ENCODE data around the gene ZFYVE27. TPM values are rescaled to one million over a fixed set of nuclear protein-coding genes. Genes with fewer than 3 reads are reported as not detected.

The ZFYVE27 gene
- total RNA-seq, 2 experiments from 2014 or later, result 20.2 to 22.6 TPM

GRCh38 chr10:97731346-97732051 lies 5.4 kb upstream of the ZFYVE27 start:
- H3K36me3 Mint-ChIP-seq (ENCODE audit: low read depth), result no peaks in the 10 kb centered on the region
- CTCF ChIA-PET, result interaction anchor here (0.5 to 17.4 kb wide), 12 partner anchors 11 to 1609 kb away, joined by 3 to 384 read pairs (median 4); partner anchors contain the start of genes AVPI1 and MARVELD1
- intact Hi-C loops (cut with DNase I, micrococcal nuclease), result loop anchor here (1.0 kb wide), 4 partner anchors 22 to 159 kb away; partner anchors contain the start of gene ANKRD2 (in 1 of the 2)
- no peak overlapping the region for H3K27ac Mint-ChIP-seq
- ATAC-seq (peak; percentile 55), DNase-seq (peak; percentile 72)
- H3K4me3 Mint-ChIP-seq, result no peak overlapping the region
- POLR2A ChIA-PET, result interaction anchor here (0.6 kb wide), 1 partner anchor 32 kb away, joined by 3 read pairs; no protein-coding TSS in a partner anchor
- H3K27me3 Mint-ChIP-seq, result peaks cover 4% of the 10 kb centered on the region
- peaks cover 10% of the 10 kb centered on the region for H3K4me1 Mint-ChIP-seq
- H3K9me3 Mint-ChIP-seq (ENCODE audit: low read depth), result no peaks in the 10 kb centered on the region

GRCh38 chr10:97732052-97732359 lies 4.9 kb upstream of the ZFYVE27 start:
- ChIA-PET POLR2A (interaction anchor here (0.6 kb wide), 1 partner anchor 33 kb away, joined by 3 read pairs; no protein-coding TSS in a partner anchor), CTCF (interaction anchor here (0.6 to 17.4 kb wide), 10 partner anchors 12 to 243 kb away, joined by 3 to 384 read pairs (median 5); partner anchors contain the start of genes AVPI1 and MARVELD1)
- Mint-ChIP-seq H3K27me3 (peaks cover 4% of the 10 kb centered on the region), H3K9me3 (ENCODE audit: low read depth) (no peaks in the 10 kb centered on the region), H3K4me1 (peaks cover 11% of the 10 kb centered on the region), H3K27ac (no peak overlapping the region), H3K4me3 (no peak overlapping the region), H3K36me3 (ENCODE audit: low read depth) (no peaks in the 10 kb centered on the region)
- no peak for DNase-seq
- intact Hi-C loops (cut with DNase I, micrococcal nuclease), result no loop called here
- ATAC-seq, result no peak

DNA sequence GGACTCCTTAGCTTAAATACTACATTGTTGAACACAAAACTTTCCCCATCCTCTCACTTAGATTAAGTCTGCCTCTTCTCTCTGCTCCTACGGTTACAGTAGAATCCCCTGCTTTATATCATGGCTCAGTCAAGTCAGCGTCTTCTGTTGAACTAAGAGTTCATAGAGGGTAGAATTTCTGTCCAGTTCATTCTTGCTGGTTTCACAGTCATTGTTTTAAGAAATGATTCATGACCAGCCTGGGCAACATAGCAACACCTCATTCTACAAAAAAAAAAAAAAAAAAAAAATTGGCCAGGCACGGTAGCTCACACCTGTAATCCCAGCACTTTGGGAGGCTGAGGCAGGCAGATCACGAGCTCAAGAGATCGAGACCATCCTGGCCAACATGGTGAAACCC lies 3.7 kb upstream of the ZFYVE27 start:
- Mint-ChIP-seq H3K9me3 (ENCODE audit: low read depth) (no peaks in the 10 kb centered on the region), H3K27ac (no peak overlapping the region), H3K36me3 (ENCODE audit: low read depth) (peaks cover 5% of the 10 kb centered on the region), H3K4me3 (no peak overlapping the region), H3K4me1 (peaks cover 17% of the 10 kb centered on the region), H3K27me3 (peaks cover 2% of the 10 kb centered on the region)
- no peak for DNase-seq
- intact Hi-C loops (cut with DNase I, micrococcal nuclease), result no loop called here
- ChIA-PET POLR2A (no interaction called here), CTCF (interaction anchor here (0.8 to 17.4 kb wide), 9 partner anchors 16 to 244 kb away, joined by 3 to 384 read pairs (median 6); partner anchors contain the start of genes AVPI1 and MARVELD1)
- no peak for ATAC-seq

GRCh38 chr10:97734021-97734420 lies 2.9 kb upstream of the ZFYVE27 start:
- ChIA-PET POLR2A (interaction anchor here (0.6 kb wide), 1 partner anchor 24 kb away, joined by 5 read pairs; no protein-coding TSS in a partner anchor), CTCF (interaction anchor here (0.6 to 17.4 kb wide), 7 partner anchors 16 to 243 kb away, joined by 3 to 384 read pairs (median 6); partner anchors contain the start of genes AVPI1 and MARVELD1)
- intact Hi-C loops (cut with DNase I, micrococcal nuclease), result no loop called here
- Mint-ChIP-seq H3K27ac (no peak overlapping the region), H3K27me3 (peaks cover 2% of the 10 kb centered on the region), H3K9me3 (ENCODE audit: low read depth) (no peaks in the 10 kb centered on the region), H3K4me1 (peaks cover 23% of the 10 kb centered on the region), H3K36me3 (ENCODE audit: low read depth) (peaks cover 8% of the 10 kb centered on the region), H3K4me3 (no peak overlapping the region)
- no peak for ATAC-seq
- DNase-seq, result no peak

GRCh38 chr10:97736403-97736901 lies 476 bp upstream of the ZFYVE27 start:
- H3K36me3 Mint-ChIP-seq (ENCODE audit: low read depth), result peaks cover 27% of the 10 kb centered on the region
- H3K4me3 Mint-ChIP-seq, result peak overlapping the region; percentile 88
- CTCF ChIA-PET, result interaction anchor here (0.6 to 17.4 kb wide), 14 partner anchors 9 to 857 kb away, joined by 3 to 384 read pairs (median 4); partner anchors contain the start of genes AVPI1 and MARVELD1
- DNase-seq (no peak), ATAC-seq (peak; percentile 23)
- peaks cover 43% of the 10 kb centered on the region for H3K4me1 Mint-ChIP-seq
- peak overlapping the region; percentile 93 for H3K27ac Mint-ChIP-seq
- POLR2A ChIA-PET, result interaction anchor here (1.2 to 1.5 kb wide), 2 partner anchors 22 to 49 kb away, joined by 6 to 8 read pairs; partner anchors contain the start of genes AVPI1 and MARVELD1
- H3K9me3 Mint-ChIP-seq (ENCODE audit: low read depth), result no peaks in the 10 kb centered on the region
- intact Hi-C loops (cut with DNase I, micrococcal nuclease), result loop anchor here in 1 of 2 experiments (2.0 to 5.0 kb wide), 5 partner anchors 96 to 904 kb away; partner anchors contain the start of genes FRAT2, LCOR, PI4K2A and RRP12
- no peaks in the 10 kb centered on the region for H3K27me3 Mint-ChIP-seq

- H3K27ac Mint-ChIP-seq, result peak overlapping the region; percentile 68
- H3K4me3 Mint-ChIP-seq, result peak overlapping the region; percentile 88
- H3K4me1 Mint-ChIP-seq, result peaks cover 47% of the 10 kb centered on the region
- ATAC-seq (peak; percentile 27), DNase-seq (no peak)
- intact Hi-C loops (cut with DNase I, micrococcal nuclease), result loop anchor here (1.0 to 5.0 kb wide), 11 partner anchors 24 to 906 kb away; partner anchors contain the start of genes AVPI1 (in 2 of the 2), FRAT2 (in 1 of the 2), LCOR (in 1 of the 2) and MMS19 (in 1 of the 2)
- peaks cover 31% of the 10 kb centered on the region for H3K36me3 Mint-ChIP-seq (ENCODE audit: low read depth)
- ChIA-PET CTCF (no interaction called here), POLR2A (no interaction called here)
- no peaks in the 10 kb centered on the region for H3K9me3 Mint-ChIP-seq (ENCODE audit: low read depth)
- no peaks in the 10 kb centered on the region for H3K27me3 Mint-ChIP-seq
Measured at GRCh38 chr10:97737770-97738265, 890 bp downstream of the ZFYVE27 start.

GRCh38 chr10:97738616-97739015 lies 1.7 kb downstream of the ZFYVE27 start:
- intact Hi-C loops (cut with DNase I, micrococcal nuclease), result loop anchor here in 1 of 2 experiments (5.0 kb wide), 3 partner anchors 119 to 906 kb away; partner anchors contain the start of genes FRAT2 and LCOR
- ChIA-PET CTCF (interaction anchor here (0.7 kb wide), 1 partner anchor 217 kb away, joined by 4 read pairs; no protein-coding TSS in a partner anchor), POLR2A (no interaction called here)
- DNase-seq (no peak), ATAC-seq (no peak)
- no peaks in the 10 kb centered on the region for H3K9me3 Mint-ChIP-seq (ENCODE audit: low read depth)
- H3K36me3 Mint-ChIP-seq (ENCODE audit: low read depth), result peaks cover 36% of the 10 kb centered on the region
- no peaks in the 10 kb centered on the region for H3K27me3 Mint-ChIP-seq
- no peak overlapping the region for H3K27ac Mint-ChIP-seq
- H3K4me3 Mint-ChIP-seq, result peak overlapping the region; percentile 88
- H3K4me1 Mint-ChIP-seq, result peaks cover 50% of the 10 kb centered on the region

DNA sequence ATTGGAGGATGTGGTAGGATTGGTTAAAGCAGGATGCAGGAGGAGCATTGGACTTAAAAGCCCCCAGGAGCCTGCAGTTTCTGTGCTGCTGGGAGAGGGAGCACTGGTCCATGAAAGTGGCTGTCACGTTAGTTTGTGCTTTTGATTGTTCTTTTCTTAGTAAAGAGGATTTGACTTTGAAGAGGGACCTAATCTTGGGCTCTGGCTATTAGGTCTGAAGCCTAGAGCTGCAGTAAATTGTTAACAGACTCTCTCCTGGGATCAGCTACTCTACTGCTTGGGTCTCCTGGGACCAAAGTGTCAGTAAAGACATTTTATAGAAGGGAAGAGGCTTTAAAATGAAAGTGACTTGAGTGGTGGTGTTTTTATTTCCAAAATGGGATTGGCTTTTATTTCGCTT lies 3.7 kb downstream of the ZFYVE27 start:
- peaks cover 52% of the 10 kb centered on the region for H3K36me3 Mint-ChIP-seq (ENCODE audit: low read depth)
- H3K9me3 Mint-ChIP-seq (ENCODE audit: low read depth), result no peaks in the 10 kb centered on the region
- H3K27me3 Mint-ChIP-seq, result no peaks in the 10 kb centered on the region
- DNase-seq (no peak), ATAC-seq (no peak)
- ChIA-PET POLR2A (interaction anchor here (0.6 kb wide), 1 partner anchor 36 kb away, joined by 4 read pairs; no protein-coding TSS in a partner anchor), CTCF (interaction anchor here (0.6 to 1.1 kb wide), 3 partner anchors 11 to 169 kb away, joined by 3 read pairs; no protein-coding TSS in a partner anchor)
- H3K4me3 Mint-ChIP-seq, result no peak overlapping the region
- peaks cover 50% of the 10 kb centered on the region for H3K4me1 Mint-ChIP-seq
- intact Hi-C loops (cut with DNase I, micrococcal nuclease), result no loop called here
- no peak overlapping the region for H3K27ac Mint-ChIP-seq

- POLR2A ChIA-PET, result no interaction called here
- no peaks in the 10 kb centered on the region for H3K27me3 Mint-ChIP-seq
Measured at GRCh38 chr10:97743169-97743943, 6.4 kb downstream of the ZFYVE27 start.

DNA sequence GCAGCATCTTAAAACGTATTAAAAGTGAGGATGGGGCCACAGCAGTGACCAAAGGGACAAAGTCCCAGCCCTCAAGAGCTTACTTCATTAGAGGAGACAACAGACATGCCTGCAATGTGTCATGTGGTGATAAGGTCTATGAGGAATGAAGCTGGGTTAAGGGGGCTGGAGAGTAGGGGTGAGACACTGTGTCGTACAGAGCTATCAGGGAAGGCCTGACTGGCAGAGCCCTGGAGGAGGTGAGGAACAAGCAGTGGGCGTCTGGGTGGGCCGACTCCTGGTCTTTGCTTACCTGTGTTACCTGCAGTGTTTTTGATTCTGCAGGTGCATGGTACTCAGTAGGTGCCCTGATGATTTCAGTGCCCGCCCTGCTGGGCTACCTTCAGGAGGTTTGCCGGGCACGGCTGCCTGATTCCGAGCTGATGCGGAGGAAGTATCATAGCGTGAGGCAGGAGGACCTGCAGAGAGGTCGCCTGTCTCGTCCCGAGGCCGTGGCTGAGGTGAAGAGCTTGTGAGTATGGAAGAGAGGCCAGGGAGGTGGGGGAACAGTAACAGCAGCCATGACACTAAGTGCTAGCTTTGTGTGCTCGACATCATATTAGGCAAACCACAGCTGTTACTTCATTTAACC lies 7.6 kb downstream of the ZFYVE27 start:
- peaks cover 62% of the 10 kb centered on the region for H3K36me3 Mint-ChIP-seq (ENCODE audit: low read depth)
- DNase-seq (no peak), ATAC-seq (no peak)
- CTCF ChIA-PET, result interaction anchor here (0.5 to 2.0 kb wide), 10 partner anchors 8 to 325 kb away, joined by 3 to 10 read pairs (median 4); partner anchors contain the start of gene ZFYVE27
- intact Hi-C loops (cut with DNase I, micrococcal nuclease), result no loop called here
- no peaks in the 10 kb centered on the region for H3K27me3 Mint-ChIP-seq
- H3K4me3 Mint-ChIP-seq, result no peak overlapping the region
- H3K4me1 Mint-ChIP-seq, result peaks cover 25% of the 10 kb centered on the region
- no peaks in the 10 kb centered on the region for H3K9me3 Mint-ChIP-seq (ENCODE audit: low read depth)
- POLR2A ChIA-PET, result no interaction called here
- no peak overlapping the region for H3K27ac Mint-ChIP-seq

More at GRCh38 chr10:97743169-97743943, 6.4 kb downstream of the ZFYVE27 start:
- peaks cover 32% of the 10 kb centered on the region for H3K4me1 Mint-ChIP-seq
- CTCF ChIA-PET, result interaction anchor here (0.6 to 2.0 kb wide), 8 partner anchors 12 to 667 kb away, joined by 3 to 10 read pairs (median 4); no protein-coding TSS in a partner anchor
- DNase-seq (no peak), ATAC-seq (no peak)
- no peaks in the 10 kb centered on the region for H3K9me3 Mint-ChIP-seq (ENCODE audit: low read depth)
- H3K4me3 Mint-ChIP-seq, result no peak overlapping the region
- intact Hi-C loops (cut with DNase I, micrococcal nuclease), result no loop called here
- H3K36me3 Mint-ChIP-seq (ENCODE audit: low read depth), result peaks cover 62% of the 10 kb centered on the region
- H3K27ac Mint-ChIP-seq, result no peak overlapping the region
